HG03354 (cell line): ENCODE data around the gene SMAD3.
A peak's percentile ranks its signal among the peaks of the same experiment; 100 is the strongest.
"Not testable (repeated sequence)": the region's sequence is repeated elsewhere in the genome, so short reads cannot be mapped to it uniquely, and the experiment has no call there.

Source experiments
- ATAC-seq: cut with Tn5 transposase; IDR thresholded peaks from one replicate; pipeline ENCODE4 v1.9.1; 2021; ENCODE audit warnings: mild to moderate bottlenecking; ENCODE audit not compliant: unreplicated experiment, poor library complexity, severe bottlenecking

SMAD3 gene

DNA sequence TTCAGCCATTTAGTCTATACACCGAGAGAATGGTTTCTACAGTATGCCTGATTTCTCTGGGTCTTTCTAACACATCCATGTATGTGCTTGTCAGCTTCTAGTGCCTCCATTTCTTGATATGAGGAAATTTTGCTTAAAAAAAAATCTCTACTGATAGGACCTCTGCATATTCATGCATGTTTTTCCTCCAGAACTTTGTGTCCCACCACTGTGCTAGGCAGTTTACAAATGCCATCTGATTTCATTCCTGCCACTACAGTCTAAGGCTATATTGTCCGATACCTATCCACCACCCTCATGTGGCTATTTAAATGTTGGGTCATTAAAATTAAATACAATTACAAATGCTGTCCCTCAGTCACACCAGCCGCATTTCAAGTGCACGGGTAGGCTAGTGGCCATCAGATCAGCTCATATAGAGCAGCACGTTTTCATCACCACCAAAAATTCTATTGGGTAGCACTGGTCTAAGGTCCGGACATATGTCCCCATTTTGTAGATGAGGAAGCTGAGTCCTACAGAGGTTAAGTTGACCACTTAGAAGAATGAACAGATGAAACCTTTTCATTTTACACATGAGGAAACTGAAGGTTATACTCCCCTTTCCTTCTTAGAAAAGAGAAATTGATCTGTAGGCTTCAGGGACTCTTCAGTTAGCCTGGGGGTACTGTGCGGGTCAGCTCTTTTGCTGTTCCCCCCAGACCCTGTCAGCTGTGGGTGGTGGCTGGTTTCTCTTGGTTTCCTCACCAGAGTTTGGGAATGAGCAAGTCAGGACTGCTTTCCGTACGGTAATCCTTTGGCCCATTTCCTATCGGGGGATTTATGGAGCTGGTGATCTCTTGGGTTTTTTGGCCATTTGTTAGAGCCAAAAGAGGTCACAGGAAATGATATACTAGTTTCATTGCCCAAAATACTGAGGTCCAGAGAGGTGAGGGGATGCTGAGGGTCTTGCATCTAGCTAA is 56.5 kb downstream of the SMAD3 start:
- ATAC-seq = no peak

DNA sequence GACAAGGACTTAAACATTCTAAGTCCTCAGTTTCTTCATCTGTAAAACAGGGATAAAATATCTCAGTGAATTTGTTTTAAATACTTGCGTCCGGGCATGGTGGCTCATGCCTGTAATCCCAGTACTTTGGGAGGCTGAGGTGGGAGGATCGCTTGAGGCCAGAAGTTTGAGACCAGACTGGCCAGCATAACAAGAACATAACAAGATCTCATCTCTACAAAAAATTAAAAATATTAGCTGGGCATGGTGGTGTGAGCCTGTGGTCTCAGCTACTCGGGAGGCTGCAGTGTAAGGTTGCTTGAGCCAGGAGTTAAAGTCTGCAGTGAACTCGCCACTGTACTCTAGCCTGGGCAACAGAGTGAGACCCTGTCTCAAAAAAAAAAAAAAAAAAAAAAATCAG is 57.4 kb downstream of the SMAD3 start:
- not testable (repeated sequence) for ATAC-seq

DNA sequence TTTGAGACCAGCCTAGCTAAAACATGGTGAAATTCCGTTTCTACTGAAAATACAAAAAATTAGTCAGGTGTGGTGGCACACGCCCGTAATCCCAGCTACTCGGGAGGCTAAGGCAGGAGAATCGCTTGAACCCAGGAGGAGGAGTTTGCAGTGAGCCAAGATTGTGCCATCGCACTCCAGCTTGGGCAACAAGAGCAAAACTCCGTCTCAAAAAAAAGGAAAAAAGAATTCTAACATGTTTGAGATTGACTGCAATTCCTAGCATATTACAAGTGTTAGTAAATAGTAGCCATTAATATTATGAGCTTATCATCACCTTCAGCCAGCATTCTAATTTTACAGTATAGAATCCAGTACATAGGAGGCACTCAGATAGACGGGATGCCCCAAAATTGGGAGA is 57.9 kb downstream of the SMAD3 start:
- not testable (repeated sequence) for ATAC-seq

DNA sequence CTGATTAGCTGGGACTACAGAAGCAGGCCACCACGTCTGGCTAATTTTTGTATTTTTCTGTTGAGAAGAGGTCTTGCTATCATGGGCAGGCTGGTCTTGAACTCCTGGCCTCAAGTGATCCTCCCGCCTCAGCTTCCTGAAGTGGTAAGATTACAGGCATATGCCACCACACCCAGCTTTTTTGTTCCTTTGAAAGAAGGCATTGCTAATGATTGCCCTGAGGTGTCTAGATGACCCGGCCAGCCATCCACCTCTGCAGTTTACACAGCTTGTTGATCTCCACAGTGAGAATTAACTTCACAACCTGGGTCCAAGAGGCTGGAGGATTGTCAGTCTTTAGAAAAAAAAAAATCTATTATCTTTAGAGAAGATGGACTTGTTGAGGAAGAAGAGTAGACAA is 58.7 kb downstream of the SMAD3 start:
- no peak for ATAC-seq

DNA sequence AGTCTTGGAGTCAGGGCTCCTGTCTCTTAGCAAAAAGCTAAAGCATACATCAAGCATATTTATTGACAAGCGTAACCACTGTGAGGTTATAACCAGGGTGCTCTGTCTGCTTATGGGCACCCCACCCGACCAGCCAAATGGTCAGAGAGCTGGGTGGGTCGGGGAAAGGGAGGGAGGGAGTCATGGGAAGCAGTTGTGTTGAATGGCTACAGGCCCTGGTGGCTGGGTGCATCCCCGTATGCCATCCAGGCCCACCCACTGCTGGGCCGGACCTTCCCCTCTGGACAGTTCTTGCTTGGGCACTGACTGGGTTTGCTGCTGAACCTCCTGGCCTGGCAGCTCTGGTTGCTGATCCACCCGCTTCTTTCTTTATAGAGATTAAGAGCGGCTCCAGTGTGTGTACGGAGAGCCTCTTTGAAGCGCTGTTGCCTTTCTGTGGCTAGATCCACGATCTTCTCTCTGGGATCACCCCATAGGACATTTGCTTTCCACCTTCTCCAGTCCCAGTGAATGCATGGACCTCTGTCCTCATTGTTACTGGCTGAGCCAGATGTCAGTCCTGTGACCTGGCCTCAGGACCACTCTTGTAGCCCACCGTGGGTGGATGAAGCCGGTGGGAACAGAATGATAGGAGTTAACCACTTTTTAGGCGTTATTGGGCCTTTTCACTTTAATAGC is 59.6 kb downstream of the SMAD3 start:
- ATAC-seq = no peak

DNA sequence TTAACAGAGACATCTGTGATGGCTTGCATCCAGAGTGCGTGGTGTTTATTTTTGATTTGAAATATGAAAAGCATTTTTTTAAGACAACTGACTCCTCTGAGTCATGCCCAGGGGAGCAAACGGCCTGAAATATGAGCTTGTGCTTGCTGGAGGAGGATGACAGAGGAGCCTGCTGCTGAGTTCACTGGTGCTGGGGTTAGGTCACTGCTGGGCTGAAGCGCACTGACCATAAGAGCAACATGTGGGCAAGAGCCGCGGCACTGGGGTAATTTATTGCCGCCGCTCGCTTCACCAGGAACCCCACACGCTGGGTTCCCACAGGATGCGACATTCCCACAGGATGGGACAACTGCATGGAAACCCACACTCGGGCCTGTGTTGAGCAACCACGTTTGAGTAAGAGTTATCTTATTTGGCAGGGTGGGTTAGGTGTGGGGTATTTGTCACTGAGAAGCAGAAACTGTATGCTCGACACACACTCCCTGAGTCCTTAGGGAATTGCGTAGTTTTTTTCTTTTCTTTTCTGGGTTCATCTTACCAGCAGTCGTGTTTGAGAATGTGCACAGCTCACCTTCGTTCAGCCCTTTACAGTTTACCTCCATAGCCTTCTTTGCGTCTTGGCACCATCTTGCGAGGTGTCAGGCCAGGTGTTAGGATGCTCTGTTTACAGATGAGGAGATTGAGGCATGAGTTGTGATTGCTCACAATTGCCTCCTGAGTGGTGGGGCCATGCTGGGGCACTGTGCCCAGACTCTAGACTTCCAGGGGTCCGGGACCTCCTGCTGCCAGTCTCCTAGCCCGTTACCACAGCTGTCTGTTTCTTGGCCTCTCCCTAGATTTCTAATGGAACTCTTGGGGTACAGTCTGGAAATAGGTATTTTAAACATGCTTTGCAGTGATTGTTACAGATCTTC is 60.4 kb downstream of the SMAD3 start:
- no peak for ATAC-seq

DNA sequence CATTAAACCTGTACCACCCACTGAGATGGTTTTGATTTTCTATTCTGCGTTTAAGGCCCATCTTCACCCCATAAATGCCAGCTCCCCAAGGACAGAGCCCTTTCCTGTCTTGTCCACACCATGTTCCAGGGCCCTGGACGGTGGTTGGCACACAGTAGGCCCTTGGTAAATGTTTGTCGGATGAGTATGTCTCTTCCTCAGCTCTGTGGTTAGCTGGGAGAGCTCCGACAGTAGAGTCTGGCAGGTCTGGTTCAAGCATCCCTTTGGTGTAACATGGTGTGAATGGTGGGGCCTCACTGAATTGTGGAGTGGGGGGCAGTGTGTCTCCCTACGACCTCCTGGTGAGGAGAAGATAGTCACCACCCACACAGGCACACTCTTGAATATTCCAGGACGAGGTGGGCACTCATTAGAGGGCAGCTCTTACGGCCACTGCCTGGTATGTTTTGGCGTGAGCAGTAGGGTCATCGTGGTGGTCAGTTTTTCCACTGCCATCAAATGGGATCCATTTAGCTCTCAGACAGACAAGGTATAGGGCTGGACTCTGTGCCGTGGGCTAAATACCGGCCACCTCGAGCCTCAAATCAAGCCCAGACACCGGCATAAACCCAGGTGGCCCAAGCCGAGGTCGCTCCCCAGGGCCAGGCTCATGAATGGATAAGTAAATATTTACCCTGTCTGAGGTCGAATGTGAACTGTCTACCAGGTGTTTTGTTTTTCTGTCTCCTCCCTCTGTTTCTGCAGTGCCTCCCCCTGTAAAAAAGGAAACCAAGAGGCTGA is 61.3 kb downstream of the SMAD3 start:
- no peak for ATAC-seq

DNA sequence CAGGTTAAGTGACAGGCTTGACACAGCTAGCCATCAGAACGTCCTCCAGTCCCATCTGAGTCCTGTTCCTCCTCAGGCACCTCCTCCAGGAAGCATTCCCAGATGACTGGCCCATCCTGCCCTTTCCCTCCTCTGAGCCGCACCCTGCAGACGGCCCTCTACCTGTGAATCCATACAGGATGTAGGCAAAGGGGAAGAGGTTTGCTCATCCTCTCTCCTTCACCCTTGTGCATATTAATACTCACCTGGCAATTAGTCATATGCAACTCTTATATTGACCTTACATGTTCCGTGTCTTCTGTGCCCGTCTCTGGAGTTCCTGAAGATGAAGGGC is 61.9 kb downstream of the SMAD3 start:
- no peak for ATAC-seq

DNA sequence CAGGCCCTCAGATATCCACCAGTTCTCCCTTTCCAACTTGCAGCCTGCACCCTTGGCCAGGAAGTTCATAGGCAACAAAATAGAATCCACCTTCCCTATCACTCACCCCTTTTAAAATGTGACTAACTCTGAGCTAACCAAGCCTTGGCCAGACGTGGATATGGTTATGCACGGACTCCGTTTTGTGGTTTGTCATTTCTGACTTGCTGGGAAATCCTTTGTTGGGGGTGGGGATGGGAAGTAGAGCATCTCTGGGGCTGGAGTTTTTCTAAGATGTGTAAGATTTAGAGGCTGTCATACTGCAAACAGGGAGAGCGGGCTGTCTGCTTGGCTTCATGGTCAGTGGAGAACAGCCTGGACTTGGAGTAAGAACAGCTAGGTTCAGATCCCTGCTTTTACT is 62.6 kb downstream of the SMAD3 start:
- ATAC-seq = no peak

DNA sequence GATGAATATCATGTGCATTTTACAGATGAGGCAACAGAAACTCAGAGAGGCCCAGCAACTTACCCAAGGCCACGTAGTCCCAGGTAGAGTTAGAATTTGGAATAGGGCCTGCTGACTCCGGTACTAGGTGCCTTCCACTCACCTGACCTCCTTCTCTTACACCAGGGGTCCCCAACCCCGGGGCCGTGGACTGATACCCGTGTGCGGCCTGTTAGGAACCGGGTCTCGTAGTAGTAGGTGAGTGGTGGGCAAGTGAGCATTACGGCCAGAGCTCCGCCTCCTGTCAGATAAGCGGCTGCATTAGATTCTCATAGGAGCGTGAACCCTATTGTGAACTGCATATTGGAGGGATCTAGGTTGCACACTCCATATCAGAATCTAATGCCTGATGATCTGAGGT is 64.8 kb downstream of the SMAD3 start:
- no peak for ATAC-seq

DNA sequence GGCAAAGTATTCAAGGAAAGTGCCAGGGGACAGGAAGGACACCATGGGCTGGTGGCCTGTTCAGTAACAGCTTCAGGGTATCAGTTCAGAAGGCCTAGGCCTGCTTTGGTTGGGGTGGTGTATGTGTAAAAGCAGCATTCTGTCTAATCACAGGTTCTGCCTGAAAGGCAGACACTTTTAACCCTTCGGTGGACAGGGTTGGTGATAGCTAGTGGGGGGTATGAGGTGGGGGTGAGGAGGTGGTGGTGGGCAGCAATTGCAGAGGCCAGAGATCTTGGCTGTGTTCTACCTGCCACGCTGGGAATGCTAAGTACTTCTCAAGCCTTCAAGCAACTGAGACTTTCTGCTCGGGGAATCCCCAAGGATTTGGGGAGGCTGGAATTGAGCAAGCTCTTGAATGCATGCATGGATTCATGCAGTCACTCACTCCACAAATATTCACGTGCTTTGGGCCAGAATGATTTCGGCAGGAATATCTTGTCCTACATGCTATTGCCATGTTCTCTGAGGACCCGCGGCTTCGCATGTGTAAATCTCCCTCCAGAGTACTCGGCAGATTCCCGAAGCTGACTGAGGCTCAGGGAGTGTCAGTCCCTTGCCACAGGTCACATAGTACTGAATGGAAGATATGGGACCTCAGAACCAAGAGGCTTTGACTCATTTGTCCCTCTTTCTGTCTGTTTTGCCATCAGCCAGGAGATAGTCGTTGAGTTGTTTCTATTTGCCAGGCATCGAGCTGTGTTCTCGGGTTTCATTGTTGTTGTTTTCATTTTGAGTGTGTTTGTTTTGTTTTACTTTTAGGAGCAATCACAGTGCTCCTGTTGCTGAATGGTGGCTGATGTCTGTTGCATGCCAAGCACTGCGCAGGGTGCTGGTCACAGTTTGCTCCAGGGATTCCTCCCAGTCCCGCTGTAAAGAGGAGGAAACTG is 65.5 kb downstream of the SMAD3 start:
- ATAC-seq = no peak

DNA sequence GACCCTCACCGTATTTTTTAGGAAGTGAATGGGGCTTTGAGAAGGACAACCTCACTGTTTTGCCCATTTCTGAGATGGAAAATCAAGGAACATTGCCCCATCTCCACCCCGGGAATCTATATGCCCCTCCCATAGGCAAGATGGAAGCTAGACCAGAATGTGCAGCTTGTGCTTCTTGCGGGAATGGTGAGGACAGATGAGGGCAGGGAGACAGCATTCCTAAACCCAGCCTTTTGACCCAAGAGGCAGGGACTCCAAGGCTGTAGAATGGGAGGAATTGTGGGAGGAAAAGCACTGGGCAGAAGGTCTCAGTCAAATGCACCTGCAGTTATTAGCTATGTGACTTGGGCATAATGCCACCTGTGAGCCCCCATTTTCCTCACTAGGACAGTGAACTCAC is 66.9 kb downstream of the SMAD3 start:
- no peak for ATAC-seq

DNA sequence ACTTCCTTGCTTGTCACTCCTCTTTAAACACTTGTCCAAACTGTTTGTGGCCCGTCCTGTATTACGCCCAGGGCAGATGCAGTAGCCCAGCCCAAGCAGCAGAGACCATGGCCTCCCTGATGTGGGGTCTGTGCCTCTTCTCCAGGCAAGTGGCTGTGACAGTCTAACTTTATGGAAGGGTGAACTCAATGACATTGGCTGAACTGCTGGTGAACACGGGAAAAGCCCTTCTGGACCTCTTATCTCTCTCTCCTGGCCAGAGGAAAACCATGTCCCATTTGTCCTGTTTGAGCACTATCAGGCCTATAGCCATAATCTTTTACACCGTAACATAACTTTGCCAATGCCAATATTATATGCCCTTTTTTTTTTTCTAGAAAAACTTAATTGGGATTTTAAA is 67.6 kb downstream of the SMAD3 start:
- ATAC-seq = no peak

DNA sequence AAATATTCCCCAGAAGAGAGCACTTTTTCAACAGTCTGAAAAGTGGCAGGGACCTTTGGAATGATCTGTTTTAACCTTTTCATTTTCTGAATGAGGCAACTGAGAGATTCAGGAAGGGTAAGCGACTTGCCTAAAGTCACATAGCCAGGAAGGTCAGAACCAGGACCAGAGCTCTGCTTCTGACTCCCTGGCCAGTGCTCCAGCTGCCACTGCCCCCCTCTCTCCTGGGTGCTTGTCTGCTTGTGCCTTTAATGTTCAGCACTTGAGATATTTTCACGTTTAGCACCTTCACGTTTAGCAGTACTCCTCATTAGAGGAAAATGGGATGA is 68.3 kb downstream of the SMAD3 start:
- no peak for ATAC-seq

DNA sequence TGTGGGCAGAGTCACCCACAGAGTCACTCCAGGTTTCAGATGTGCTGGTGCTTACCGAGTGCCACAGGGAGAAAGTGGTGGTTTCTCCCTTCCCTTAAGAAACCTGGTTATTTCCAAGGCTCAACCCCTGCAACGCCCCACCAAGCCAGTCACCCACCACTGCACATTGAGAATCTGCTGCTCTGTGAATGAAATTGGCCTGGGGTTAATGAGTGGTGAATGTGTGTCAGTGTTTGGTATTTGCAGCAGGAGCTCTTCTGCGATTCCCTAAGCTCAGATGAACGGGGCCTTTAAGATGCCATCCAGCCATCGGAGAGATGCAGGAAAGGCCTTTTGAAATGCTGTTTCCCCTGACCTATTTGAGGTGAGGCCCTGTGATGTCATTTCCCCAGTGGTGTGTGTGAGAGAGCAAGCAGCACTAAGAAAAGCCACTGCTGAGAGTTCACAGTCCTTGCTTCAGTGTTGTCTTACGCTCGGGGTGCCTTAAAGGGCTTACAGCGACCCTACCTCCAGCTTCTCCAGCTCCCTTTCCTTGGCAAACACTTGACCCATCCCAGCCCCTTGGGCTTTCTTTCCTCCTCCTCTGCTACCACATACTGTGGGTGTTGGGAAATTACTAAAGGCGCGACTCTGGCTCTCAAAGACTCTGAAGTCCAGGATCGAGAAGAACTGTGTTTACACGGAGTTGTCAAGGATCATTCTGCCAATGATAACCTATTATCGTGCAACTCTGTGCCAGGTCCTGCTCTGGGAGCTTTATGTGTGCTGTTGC is 68.9 kb downstream of the SMAD3 start:
- peak; percentile 75 for ATAC-seq

DNA sequence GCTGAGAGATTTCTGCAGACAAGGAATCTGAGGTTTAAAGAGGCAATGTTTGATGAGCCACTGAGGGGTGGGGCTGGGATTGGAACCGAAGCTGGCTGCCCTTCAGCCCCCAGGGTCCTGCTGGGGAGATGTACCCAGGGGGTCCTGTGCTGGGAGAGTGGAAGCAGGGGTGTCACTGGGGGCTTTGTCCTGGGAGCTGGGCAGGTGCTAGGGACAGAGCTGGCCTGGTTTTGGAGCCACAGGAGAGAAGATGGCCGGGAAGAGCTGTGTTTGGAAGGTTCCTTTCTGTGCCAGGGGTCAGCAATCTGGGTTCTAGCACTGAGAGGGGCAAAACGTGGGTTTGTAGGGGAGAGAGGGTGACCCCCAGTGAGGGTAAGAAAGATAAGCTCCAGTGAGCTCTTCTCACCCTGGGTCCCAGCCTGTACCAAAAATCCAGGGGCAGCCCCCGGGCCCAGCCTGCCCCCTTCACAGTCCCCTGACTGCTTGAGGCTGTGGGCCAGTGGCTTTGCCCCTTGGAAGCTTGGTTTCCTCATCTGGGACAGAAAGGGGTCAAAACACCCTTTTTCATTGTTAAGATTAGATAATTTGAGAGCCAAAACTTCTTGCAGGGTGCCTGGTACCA is 69.6 kb downstream of the SMAD3 start:
- no peak for ATAC-seq

DNA sequence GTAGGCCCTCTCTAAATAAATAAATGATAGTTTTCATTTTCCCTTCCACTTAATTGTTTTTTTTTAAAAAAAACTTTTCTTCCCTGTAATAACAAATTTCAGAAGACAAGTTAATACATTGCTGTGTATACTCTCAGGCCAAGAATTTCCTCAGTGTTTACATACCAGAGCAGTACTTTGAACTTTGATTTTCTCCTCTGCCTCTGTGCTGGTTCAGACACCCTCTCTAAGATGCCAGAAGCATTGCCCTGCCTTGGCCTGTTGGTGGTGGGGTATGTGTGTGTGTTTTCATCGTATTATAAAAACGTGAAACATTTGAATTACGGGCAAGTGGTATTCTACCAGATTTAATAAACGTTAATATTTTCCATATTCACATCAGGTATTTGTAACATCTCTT is 70.1 kb downstream of the SMAD3 start:
- no peak for ATAC-seq

DNA sequence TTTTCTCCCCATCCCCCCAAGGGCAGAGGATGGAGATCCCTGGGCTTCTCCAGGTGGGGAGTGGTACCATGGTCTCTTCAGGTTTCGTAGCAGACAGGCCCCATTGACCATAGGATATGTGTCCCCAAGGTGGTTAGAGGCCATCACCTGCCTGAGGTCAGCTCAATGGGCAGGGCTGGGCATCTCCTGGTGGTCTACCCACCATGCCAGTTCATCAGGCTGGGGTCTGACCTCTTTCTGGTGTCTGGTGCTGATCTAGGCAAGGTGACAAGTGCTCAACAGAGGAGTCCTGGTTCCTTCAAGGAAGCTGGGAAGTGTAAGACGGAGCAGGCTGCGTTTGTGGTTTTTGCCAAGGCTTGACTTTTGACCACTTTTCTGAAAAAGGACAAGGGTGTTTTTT is 71.4 kb downstream of the SMAD3 start:
- no peak for ATAC-seq
